Measurements from ENCODE around the gene C14orf132.

- TF ChIP-seq CTCF (IDR thresholded peaks at IDR 0.05) (no peak), POLR2A (IDR thresholded peaks at IDR 0.05) (no peak), POLR2AphosphoS5 (IDR thresholded peaks at IDR 0.05) (no peak)
Measured at GRCh38 chr14:96126783-96127271, 87.7 kb downstream of the C14orf132 start.
